Measurements from ENCODE around the gene CNKSR1.

GRCh38 chr1:26159743-26160039, 17.6 kb upstream of the CNKSR1 start:
- TF ChIP-seq CTCF (conservative IDR thresholded peaks at IDR 0.05) (no peak), ZFX (IDR thresholded peaks at IDR 0.05) (no peak)

All from C4-2B (cell line).